Activated CD8-positive, alpha-beta memory T cell treated with anti-CD3 and anti-CD28 coated beads, Interleukin-2, amount 10 ng/mL, durations not matched to agents 7 days and 5 days (primary cell): ENCODE results near the gene FBLIM1. TPM values are rescaled to one million over a fixed set of nuclear protein-coding genes. Genes with fewer than 3 reads are reported as not detected.

ENCODE experiments used
- ATAC-seq: fragments of 150-1000 bp; cut with Tn5 transposase; one replicate; pipeline ENCODE4 v1.10.0; 2021; ENCODE audit warnings: moderate library complexity
- CTCF ChIA-PET: fragments of 350-600 bp; sonication (Branson Sonifier 250); formaldehyde crosslinking; loops from one replicate; lab custom pipeline; 2021; ENCODE audit warnings: antibody characterized with exemption; lab: Charles Lee
- DNase-seq: peaks from one replicate; pipeline ENCODE4 v3.0.0-alpha.2; 2020
- H3K27ac Mint-ChIP-seq: one replicate; pipeline ENCODE4 v1.8.0; 2021; ENCODE audit warnings: mild to moderate bottlenecking, mixed read lengths
- H3K27me3 Mint-ChIP-seq: one replicate; pipeline ENCODE4 v1.8.0; 2021; ENCODE audit warnings: mixed read lengths
- H3K36me3 Mint-ChIP-seq: one replicate; pipeline ENCODE4 v1.8.0; 2021; ENCODE audit warnings: mild to moderate bottlenecking, mixed read lengths
- H3K4me1 Mint-ChIP-seq: one replicate; pipeline ENCODE4 v1.8.0; 2021; ENCODE audit warnings: mixed read lengths
- H3K4me3 Mint-ChIP-seq: one replicate; pipeline ENCODE4 v1.8.0; 2021; ENCODE audit warnings: mild to moderate bottlenecking, moderate library complexity, mixed read lengths
- H3K9me3 Mint-ChIP-seq: one replicate; pipeline ENCODE4 v1.8.0; 2022; ENCODE audit warnings: low read depth, mixed read lengths
- total RNA-seq, 2 experiments: library from RNA; stranded (reverse); gene quantifications; one replicate each; pipeline ENCODE4 v1.2.3, GENCODE V29; 2021

Gene FBLIM1
- total RNA-seq, 2 experiments from 2014 or later: not detected

DNA sequence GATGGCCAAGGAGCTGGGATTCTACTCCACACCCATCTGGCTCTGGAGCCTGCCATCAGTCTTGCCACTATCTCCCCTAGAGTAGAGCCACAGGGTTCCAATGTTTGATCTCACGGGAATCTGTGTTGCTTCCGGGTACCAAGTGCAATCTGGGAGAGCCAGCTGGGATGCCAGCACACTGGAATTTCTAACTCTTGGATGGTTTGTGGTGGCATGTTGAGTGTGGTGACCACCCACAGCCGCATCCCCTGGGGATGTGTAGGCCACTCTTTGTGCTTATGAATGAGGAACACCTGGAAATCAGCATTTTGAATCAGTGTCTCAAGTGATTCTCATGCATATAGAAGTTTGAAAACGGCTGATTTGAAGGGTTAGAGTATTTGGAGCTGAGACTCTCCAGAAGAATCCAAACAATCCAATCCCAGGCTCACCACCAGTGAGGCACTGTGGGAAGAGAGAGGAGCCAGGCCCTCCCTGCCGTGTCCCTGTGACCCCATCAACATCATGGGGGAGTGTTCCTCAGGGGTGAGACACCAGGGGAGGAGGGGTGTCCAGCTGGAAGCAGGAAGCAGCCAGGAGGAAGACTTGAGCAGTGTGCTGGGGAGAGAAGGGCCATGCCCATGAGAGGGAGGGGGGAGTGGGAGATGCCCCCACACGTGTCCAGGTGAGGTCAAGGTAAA lies 13.4 kb downstream of the FBLIM1 start:
- DNase-seq: no peak
- no peak overlapping the region for H3K27ac Mint-ChIP-seq
- ATAC-seq: no peak
- peaks cover 7% of the 10 kb centered on the region for H3K27me3 Mint-ChIP-seq
- H3K4me3 Mint-ChIP-seq: no peak overlapping the region
- H3K9me3 Mint-ChIP-seq: no peaks in the 10 kb centered on the region
- H3K4me1 Mint-ChIP-seq: no peaks in the 10 kb centered on the region
- no peaks in the 10 kb centered on the region for H3K36me3 Mint-ChIP-seq
- CTCF ChIA-PET: interaction anchor here (1.5 to 3.2 kb wide), 2 partner anchors 20 to 223 kb away, joined by 3 to 10 read pairs; no protein-coding TSS in a partner anchor

- CTCF ChIA-PET: interaction anchor here (0.6 kb wide), 1 partner anchor 179 kb away, joined by 5 read pairs; no protein-coding TSS in a partner anchor
- Mint-ChIP-seq H3K4me1 (no peaks in the 10 kb centered on the region), H3K4me3 (no peak overlapping the region), H3K27me3 (peaks cover 6% of the 10 kb centered on the region), H3K9me3 (no peaks in the 10 kb centered on the region), H3K27ac (no peak overlapping the region), H3K36me3 (no peaks in the 10 kb centered on the region)
- ATAC-seq (no peak), DNase-seq (no peak)
Observed at GRCh38 chr1:15775706-15776105, 17.1 kb downstream of the FBLIM1 start.

- Mint-ChIP-seq H3K36me3 (no peaks in the 10 kb centered on the region), H3K9me3 (no peaks in the 10 kb centered on the region), H3K4me3 (no peak overlapping the region), H3K4me1 (no peaks in the 10 kb centered on the region), H3K27ac (no peak overlapping the region), H3K27me3 (peaks cover 10% of the 10 kb centered on the region)
- no peak for ATAC-seq
- DNase-seq: no peak
- CTCF ChIA-PET: interaction anchor here (1.3 to 2.7 kb wide), 2 partner anchors 14 to 278 kb away, joined by 3 to 12 read pairs; no protein-coding TSS in a partner anchor
Observed at GRCh38 chr1:15777909-15778707, 19.5 kb downstream of the FBLIM1 start.

GRCh38 chr1:15785683-15786082 lies 27.1 kb downstream of the FBLIM1 start:
- H3K9me3 Mint-ChIP-seq: no peaks in the 10 kb centered on the region
- ATAC-seq (no peak), DNase-seq (no peak)
- H3K36me3 Mint-ChIP-seq: no peaks in the 10 kb centered on the region
- H3K27me3 Mint-ChIP-seq: peaks cover 10% of the 10 kb centered on the region
- no peak overlapping the region for H3K27ac Mint-ChIP-seq
- CTCF ChIA-PET: no interaction called here
- H3K4me1 Mint-ChIP-seq: peaks cover under 1% of the 10 kb centered on the region
- no peak overlapping the region for H3K4me3 Mint-ChIP-seq

DNA sequence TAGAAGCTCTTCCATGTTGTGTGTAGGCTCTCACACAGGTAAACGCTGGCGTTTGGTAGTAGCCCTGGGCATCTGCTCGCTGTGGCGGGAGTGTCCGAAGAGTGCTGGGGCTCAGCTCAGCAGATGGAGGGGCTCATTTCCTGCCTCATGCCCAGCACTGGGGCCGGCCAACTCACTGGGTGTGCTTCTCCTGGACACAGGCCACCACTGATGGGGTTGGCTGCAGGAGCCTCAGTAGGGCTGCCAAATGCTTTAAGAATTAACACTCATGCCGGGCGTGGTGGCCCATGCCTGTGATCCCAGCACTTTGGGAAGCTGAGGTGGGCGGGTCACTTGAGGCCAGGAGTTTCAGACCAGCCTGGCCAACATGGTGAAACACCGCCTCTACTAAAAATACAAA lies 28.0 kb downstream of the FBLIM1 start:
- Mint-ChIP-seq H3K4me1 (peaks cover 2% of the 10 kb centered on the region), H3K4me3 (no peak overlapping the region)

GRCh38 chr1:15788624-15789301 lies 30.2 kb downstream of the FBLIM1 start:
- Mint-ChIP-seq H3K4me3 (no peak overlapping the region), H3K4me1 (peaks cover 3% of the 10 kb centered on the region), H3K36me3 (no peaks in the 10 kb centered on the region), H3K9me3 (no peaks in the 10 kb centered on the region), H3K27ac (no peak overlapping the region), H3K27me3 (peaks cover 8% of the 10 kb centered on the region)
- ATAC-seq (no peak), DNase-seq (no peak)
- CTCF ChIA-PET: interaction anchor here (1.0 kb wide), 1 partner anchor 290 kb away, joined by 3 read pairs; no protein-coding TSS in a partner anchor

More for the DNA sequence above, 28.0 kb downstream of the FBLIM1 start:
- no peak for ATAC-seq
- Mint-ChIP-seq H3K9me3 (no peaks in the 10 kb centered on the region), H3K27ac (no peak overlapping the region), H3K36me3 (no peaks in the 10 kb centered on the region), H3K27me3 (peaks cover 8% of the 10 kb centered on the region)
- CTCF ChIA-PET: no interaction called here
- DNase-seq: no peak

DNA sequence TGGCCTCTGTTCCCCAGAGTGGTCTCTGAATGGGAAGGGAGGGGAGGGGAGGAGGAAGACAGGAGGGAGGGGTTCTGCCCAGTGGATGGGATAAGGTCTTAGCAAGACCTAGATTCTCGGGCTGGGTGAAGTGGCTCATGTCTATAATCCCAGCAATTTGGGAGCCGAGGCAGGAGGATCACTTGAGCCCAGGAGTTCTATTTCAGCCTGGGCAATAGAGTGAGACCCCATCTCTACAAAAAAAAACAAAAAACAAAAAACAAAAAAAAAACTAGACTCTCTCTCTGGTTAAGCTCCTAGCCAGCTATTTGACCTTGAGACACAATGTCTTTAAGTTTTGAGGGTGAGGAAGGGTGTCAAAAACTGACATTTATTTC lies 37.5 kb downstream of the FBLIM1 start:
- DNase-seq: no peak
- Mint-ChIP-seq H3K27me3 (no peaks in the 10 kb centered on the region), H3K4me1 (peaks cover 2% of the 10 kb centered on the region), H3K4me3 (no peak overlapping the region), H3K36me3 (no peaks in the 10 kb centered on the region), H3K27ac (no peak overlapping the region), H3K9me3 (no peaks in the 10 kb centered on the region)
- ATAC-seq: no peak
- CTCF ChIA-PET: interaction anchor here (1.2 kb wide), 1 partner anchor 19 kb away, joined by 7 read pairs; no protein-coding TSS in a partner anchor

DNA sequence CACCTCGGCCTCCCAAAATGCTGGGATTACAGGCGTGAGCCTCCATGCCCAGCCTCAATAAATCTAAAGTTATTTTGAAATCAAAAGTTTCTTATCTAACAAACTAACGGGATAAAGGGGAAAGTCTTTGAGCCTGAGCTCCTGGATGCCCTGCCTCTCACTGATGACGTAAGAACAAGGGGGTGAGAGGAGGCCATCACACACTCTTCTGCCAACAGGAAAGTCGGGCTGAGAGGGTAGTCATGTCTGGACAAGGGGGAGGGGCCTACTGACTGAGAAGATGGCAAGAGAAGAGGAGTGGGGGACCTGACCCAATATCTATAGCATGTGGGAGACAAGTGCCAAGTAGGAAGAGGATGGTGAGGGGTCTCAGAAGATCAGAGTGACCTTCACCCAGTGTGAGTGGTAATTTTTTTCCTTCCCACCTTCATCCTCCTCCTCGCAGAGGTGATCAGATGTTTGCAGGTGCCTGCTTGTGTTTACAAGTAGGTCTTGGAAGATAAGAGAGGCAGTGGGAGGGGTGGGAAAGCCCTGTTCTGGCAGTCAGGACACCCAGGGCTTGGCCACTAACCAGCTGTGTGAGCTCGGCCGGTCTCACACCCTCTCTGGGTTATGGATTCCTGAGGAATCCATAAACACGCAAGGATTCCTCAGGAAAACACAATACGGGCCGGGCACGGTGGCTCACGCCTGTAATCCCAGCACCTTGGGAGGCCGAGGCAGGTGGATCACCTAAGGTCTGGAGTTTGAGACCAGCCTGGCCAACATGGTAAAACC lies 39.2 kb downstream of the FBLIM1 start:
- CTCF ChIA-PET: no interaction called here
- Mint-ChIP-seq H3K27me3 (peaks cover 7% of the 10 kb centered on the region), H3K4me1 (no peaks in the 10 kb centered on the region), H3K9me3 (no peaks in the 10 kb centered on the region), H3K4me3 (no peak overlapping the region), H3K27ac (no peak overlapping the region), H3K36me3 (no peaks in the 10 kb centered on the region)
- ATAC-seq: no peak
- no peak for DNase-seq

DNA sequence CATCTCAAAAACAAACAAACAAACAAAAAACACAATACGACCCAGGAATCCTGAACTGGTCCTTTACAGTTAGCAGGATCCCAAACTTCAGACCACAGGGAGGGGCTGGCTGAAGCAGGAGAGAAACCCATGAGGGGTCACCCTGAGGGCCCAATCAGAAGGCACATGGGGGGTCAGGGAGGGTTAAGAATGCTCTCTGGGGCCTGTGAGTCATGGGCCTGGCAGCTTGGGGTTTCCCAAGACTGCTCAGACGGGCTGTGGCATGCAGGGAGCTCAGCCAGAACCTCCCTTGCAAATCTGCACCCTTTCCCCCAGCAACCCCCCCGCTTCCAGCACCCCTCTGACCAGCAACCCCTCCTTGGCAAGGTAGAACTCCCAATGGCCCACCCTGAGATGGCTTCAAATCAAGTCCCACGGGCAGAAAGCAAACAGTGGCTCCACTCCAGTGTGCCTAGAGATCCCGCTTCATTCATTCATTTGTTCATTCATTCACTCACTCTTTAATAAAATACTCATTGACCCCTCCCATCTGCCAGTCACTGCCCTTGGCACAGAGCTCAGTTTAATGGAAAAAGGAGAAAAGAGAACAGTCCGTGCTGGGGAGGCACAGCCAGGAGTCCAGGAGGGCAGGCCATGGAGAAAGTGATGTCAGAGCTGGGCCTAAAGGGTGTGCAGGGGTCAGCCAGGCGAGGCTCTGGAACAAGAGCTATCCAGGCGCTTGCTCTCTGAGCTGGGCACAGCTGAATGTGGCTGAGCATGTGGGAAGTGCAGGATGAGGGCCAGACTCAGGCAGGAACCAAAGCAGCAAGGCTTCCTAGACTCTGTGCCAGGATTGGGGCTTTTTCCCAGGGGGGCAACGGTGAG lies 40.6 kb downstream of the FBLIM1 start:
- DNase-seq: no peak
- Mint-ChIP-seq H3K4me1 (no peaks in the 10 kb centered on the region), H3K27ac (no peak overlapping the region), H3K27me3 (peaks cover 7% of the 10 kb centered on the region), H3K36me3 (no peaks in the 10 kb centered on the region), H3K9me3 (no peaks in the 10 kb centered on the region), H3K4me3 (no peak overlapping the region)
- CTCF ChIA-PET: interaction anchor here (1.0 to 1.2 kb wide), 2 partner anchors 9 to 16 kb away, joined by 3 to 10 read pairs; no protein-coding TSS in a partner anchor
- ATAC-seq: peak; percentile 55

GRCh38 chr1:15799928-15800835 lies 41.6 kb downstream of the FBLIM1 start:
- Mint-ChIP-seq H3K4me1 (no peaks in the 10 kb centered on the region), H3K9me3 (no peaks in the 10 kb centered on the region), H3K4me3 (no peak overlapping the region), H3K27me3 (peaks cover 7% of the 10 kb centered on the region), H3K36me3 (no peaks in the 10 kb centered on the region), H3K27ac (no peak overlapping the region)
- DNase-seq (no peak), ATAC-seq (no peak)
- CTCF ChIA-PET: interaction anchor here (1.5 to 1.6 kb wide), 2 partner anchors 9 to 15 kb away, joined by 6 read pairs; no protein-coding TSS in a partner anchor

GRCh38 chr1:15802234-15802965 lies 43.8 kb downstream of the FBLIM1 start:
- H3K9me3 Mint-ChIP-seq: no peaks in the 10 kb centered on the region
- peaks cover 10% of the 10 kb centered on the region for H3K27me3 Mint-ChIP-seq
- H3K27ac Mint-ChIP-seq: no peak overlapping the region
- no peak overlapping the region for H3K4me3 Mint-ChIP-seq
- CTCF ChIA-PET: interaction anchor here (1.1 to 1.9 kb wide), 6 partner anchors 11 to 276 kb away, joined by 3 to 10 read pairs (median 5); no protein-coding TSS in a partner anchor
- H3K4me1 Mint-ChIP-seq: no peaks in the 10 kb centered on the region
- DNase-seq (no peak), ATAC-seq (no peak)
- H3K36me3 Mint-ChIP-seq: no peaks in the 10 kb centered on the region
